ENCODE data around the gene F8.
A peak's percentile ranks its signal among the peaks of the same experiment; 100 is the strongest.
"Not testable (repeated sequence)": the region's sequence is repeated elsewhere in the genome, so short reads cannot be mapped to it uniquely, and the experiment has no call there.

The F8 gene

GRCh38 chrX:155031657-155032056 lies 9.1 kb upstream of the F8 start:
- DNase-seq (ENCODE audit: low read depth, low spot score) = no peak

DNA sequence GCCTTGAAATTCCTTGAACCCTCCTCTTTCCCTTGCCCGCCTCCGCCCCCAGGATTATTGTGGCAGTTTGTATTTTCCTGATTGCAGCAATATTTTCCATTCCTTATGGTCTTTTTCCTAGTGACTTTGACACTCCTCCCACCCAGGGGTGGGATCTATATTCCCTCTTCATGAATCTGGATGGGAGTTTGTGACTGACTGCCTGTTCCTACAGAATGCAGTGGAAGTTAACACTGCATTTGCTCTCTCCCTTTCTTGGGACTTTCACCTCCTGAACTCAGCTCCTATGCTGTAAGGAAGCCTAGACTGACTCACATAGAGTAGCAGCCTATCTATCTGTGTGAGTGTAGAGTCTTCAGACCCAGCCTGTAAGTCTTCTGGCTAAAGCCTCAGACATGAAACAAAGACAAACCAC lies 6.4 kb upstream of the F8 start:
- DNase-seq (ENCODE audit: low read depth, low spot score) = no peak

GRCh38 chrX:155028129-155028528 lies 5.6 kb upstream of the F8 start:
- DNase-seq (ENCODE audit: low read depth, low spot score) = no peak

DNA sequence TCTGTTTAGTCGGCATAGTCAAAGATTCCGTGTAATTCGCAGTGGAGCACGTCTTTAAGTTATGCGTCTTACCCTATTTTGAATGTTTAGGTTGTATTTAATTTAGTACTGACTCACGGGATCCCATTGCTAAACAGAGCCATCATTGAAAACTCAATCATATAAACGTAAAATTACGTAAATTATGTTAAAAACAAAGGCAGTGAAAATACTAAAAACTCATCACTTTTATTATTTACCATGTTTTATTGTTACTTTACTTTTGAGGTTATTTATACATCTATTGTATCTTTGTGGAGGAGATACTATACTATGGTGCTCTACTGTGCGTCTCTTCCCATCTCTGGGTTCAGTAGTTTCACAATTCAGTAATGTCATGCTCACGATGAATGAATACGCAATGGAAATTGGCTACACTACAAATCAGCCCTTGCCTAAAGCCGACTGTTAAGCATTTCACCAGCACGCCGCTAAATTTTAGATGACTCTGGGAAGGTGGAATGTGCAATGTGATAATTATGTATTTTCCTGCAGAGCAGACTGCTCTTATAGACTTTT lies 5.1 kb upstream of the F8 start:
- DNase-seq (ENCODE audit: low read depth, low spot score) = peak; percentile 4

GRCh38 chrX:155026727-155027508 lies 4.4 kb upstream of the F8 start, which contains the start of gene FUNDC2:
FUNDC2 (plus strand) TSS chrX:155026844; CDS start chrX:155026939, 95 bp downstream.
- DNase-seq (ENCODE audit: low read depth, low spot score) = peak; percentile 98

- DNase-seq (ENCODE audit: low read depth, low spot score) = no peak
Measured at GRCh38 chrX:155026420-155026726, 3.9 kb upstream of the F8 start.

GRCh38 chrX:155023907-155024833 lies 1.6 kb upstream of the F8 start:
- no peak for DNase-seq (ENCODE audit: low read depth, low spot score)

DNA sequence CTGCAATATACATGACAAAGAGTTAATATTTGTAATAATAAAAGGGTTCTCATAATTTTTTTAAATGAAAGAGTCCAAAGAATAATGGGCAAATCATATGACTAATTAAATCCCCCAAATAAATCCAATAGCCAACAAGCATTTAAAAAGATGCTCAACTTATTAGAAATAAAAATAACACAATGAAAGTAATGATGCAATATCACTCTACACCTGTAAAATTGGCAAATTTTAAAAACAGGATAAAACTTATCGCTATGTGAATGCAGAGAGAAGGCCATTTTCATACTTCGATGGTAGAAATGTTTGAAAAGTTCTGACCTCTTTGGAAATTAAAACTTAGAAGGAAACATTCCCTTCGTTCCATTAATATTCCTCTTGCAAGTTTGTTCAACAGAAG lies 1.9 kb downstream of the F8 start:
- DNase-seq (ENCODE audit: low read depth, low spot score) = no peak

DNA sequence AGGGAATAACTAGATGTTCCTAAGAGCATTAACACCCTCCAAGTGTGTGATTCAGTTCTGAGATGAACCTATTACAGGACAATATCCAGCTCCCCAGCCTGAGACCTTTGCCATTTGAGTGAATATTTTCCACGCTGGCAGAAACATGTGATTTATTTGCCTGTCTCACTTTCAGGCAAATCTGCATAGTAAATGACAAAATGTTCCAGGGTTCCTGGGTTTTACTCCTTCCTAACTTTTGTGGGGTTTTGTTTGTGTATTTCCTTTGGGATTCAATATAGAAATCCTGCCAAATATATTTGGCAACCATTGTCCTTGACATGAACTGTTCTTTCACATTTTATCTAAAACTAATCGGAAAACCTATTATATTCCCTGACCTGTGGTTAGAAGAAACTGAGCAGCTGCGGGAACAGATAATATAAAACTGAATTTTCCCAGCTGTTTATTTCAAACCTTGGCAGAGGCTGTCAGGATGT lies 12.5 kb downstream of the F8 start:
- no peak for DNase-seq (ENCODE audit: low read depth, low spot score)

- DNase-seq (ENCODE audit: low read depth, low spot score) = not testable (repeated sequence)
Measured at GRCh38 chrX:155008578-155008977, 13.9 kb downstream of the F8 start.

GRCh38 chrX:155006913-155007671 lies 15.4 kb downstream of the F8 start:
- not testable (repeated sequence) for DNase-seq (ENCODE audit: low read depth, low spot score)

GRCh38 chrX:155006379-155006778 lies 16.1 kb downstream of the F8 start:
- not testable (repeated sequence) for DNase-seq (ENCODE audit: low read depth, low spot score)

DNA sequence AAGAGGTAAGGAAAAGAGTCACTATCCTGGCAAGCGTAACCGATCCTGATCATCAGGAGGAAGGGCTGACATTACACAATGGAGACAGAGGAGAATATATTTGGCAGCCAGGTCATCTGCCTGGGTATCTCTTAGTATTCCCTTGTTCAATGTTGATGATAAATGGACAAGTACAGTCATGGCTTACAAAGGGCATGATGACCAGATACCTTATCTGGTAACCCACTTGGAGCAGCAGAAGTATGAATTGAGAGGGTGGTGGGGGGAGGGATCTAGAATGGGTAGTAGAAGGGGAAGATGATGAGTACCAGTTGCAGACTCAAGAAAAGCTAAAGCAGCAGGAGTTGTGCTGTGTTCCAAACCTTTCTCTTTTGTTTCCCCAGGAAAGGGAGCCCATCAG lies 17.3 kb downstream of the F8 start:
- no peak for DNase-seq (ENCODE audit: low read depth, low spot score)

DNA sequence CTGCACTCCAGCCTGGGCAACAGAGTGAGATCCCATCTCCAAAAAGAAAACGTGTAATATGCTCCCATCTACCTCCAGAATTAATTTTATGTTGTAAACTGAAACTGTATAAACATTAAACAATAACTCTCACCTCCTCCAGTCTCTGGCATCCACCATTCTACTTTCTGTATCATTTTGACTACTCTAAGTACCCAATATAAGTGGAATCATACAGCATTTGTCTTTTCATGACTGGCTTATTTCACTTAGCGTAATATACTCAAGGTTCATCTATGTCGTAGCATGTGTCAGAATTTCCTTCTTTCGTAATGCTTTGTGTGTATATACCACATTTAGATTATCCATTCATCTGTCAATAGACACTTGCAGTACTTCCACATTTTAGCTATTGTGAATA lies 20.6 kb downstream of the F8 start:
- no peak for DNase-seq (ENCODE audit: low read depth, low spot score)

GRCh38 chrX:155000841-155001240 lies 21.7 kb downstream of the F8 start:
- DNase-seq (ENCODE audit: low read depth, low spot score) = no peak

DNA sequence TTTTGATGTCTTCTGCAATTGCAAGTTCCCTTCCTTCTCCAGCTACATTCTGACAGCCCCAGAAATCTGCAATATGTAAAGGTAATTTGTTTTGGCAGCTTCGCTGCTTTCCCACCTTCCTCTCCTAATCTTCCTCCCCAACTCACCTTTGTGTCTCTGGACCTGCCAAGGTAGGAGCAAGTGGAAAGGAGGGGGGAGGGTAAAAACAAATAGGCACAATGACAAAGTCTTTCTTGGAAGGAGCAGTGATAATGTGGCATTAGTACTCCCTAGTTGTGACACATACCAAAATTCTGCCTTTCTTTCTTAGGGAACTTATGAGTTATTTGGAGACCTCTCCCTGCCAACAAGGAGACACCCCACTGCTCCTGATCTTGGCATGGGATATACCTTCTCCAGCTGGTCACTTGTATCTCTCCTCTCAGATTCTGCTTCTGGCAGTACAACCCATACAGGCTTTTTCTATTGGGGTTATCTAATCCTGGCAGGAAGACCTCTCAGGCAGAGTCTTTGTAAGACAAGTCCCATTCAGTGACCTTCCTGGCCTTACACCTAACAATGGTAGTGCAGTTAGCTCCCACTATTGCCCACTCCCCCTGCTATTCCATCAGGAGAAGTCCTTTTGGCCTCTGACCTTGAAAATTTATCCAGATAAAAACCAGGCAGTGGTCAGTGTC lies 24.2 kb downstream of the F8 start:
- no peak for DNase-seq (ENCODE audit: low read depth, low spot score)

- DNase-seq (ENCODE audit: low read depth, low spot score) = no peak
Measured at GRCh38 chrX:154991476-154991875, 31.0 kb downstream of the F8 start.

DNA sequence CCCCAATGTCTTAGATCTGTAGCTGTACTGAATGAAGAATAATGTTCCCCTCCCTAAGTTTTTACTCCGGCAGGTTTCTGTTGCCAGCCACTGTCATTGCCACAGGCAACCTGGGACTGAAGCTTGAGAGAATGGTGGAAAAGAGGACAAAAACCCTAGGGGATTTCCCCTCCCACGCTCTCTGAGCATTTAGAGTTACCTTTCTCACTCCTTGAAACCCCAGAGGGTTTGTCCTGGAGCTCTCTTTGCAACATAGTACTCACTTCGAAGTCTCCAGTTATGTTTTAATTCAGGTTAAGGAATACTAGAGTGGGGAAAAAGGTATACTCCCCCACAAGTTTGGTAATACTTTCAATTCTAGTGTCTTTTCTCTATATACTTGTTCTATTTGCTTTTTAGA lies 31.5 kb downstream of the F8 start:
- no peak for DNase-seq (ENCODE audit: low read depth, low spot score)

- DNase-seq (ENCODE audit: low read depth, low spot score) = no peak
Measured at GRCh38 chrX:154990496-154990895, 32.0 kb downstream of the F8 start.

- no peak for DNase-seq (ENCODE audit: low read depth, low spot score)
Measured at GRCh38 chrX:154988719-154989118, 33.8 kb downstream of the F8 start.

GRCh38 chrX:154987940-154988339 lies 34.6 kb downstream of the F8 start:
- DNase-seq (ENCODE audit: low read depth, low spot score) = no peak

Data from ELF-1 (cell line).